Measurements from ENCODE around the gene CFD. TPM values are rescaled to one million over a fixed set of nuclear protein-coding genes. Genes with fewer than 3 reads are reported as not detected.

The CFD gene
- 100 to 1,000 TPM in 1 of 2 donors, 10 to 100 TPM in 1; 90.8 to 185 TPM for total RNA-seq
- 100 to 1,000 TPM in 1 of 2 donors, 10 to 100 TPM in 1; 97.2 to 227 TPM for polyA plus RNA-seq
- long read RNA-seq, donor 1, transcript CFD-201 (5 exons, 1,201 nt): major isoform, 13 of 22 reads
- long read RNA-seq, donor 1, partial matches to known transcripts: 9 of 22 reads
- long read RNA-seq, donor 1, other reads (novel, unspliced or antisense): 0 of 22 reads
- long read RNA-seq, donor 2, transcript CFD-201 (5 exons, 1,201 nt): major isoform, 20 of 20 reads
- long read RNA-seq, donor 2, partial matches to known transcripts: 0 of 20 reads
- long read RNA-seq, donor 2, other reads (novel, unspliced or antisense): 0 of 20 reads
- long read RNA-seq, donor 3, transcript CFD-201 (5 exons, 1,201 nt): major isoform, 13 of 21 reads
- long read RNA-seq, donor 3, partial matches to known transcripts: 8 of 21 reads
- long read RNA-seq, donor 3, other reads (novel, unspliced or antisense): 0 of 21 reads
- long read RNA-seq, donor 4, partial matches to known transcripts: 0 of 1 reads
- long read RNA-seq, donor 4, other reads (novel, unspliced or antisense): 0 of 1 reads
- long read RNA-seq, donor 5, transcript CFD-201 (5 exons, 1,201 nt): major isoform, 11 of 12 reads
- long read RNA-seq, donor 5, partial matches to known transcripts: 0 of 12 reads
- long read RNA-seq, donor 5, other reads (novel, unspliced or antisense): 0 of 12 reads

GRCh38 chr19:858868-859843 lies at the start of gene CFD:
Gene CFD, plus strand, starts transcription at chr19:859664. Its CDS starts 26 bp downstream, at chr19:859690.
- Histone ChIP-seq H3K9me3 (ENCODE audit: control insufficient read depth in 4 of 4, insufficient read depth in 3 of 4, low read length in 3 of 4) (no peaks in the 10 kb centered on the region), H3K27ac (ENCODE audit: low read depth in 1 of 2, low read length in 1 of 2) (peak within 1 kb of the TSS; percentile 22 to 55), H3K9ac (ENCODE audit: insufficient read depth in 1 of 2, low read length in 2 of 2) (no peak within 1 kb of the TSS), H3K36me3 (ENCODE audit: control insufficient read depth in 4 of 4, insufficient read depth in 4 of 4, low read length in 4 of 4) (no peaks in the 10 kb centered on the region), H3K4me3 (no peak within 1 kb of the TSS), H3K27me3 (ENCODE audit: control insufficient read depth in 3 of 3, insufficient read depth in 3 of 3, low read length in 2 of 3) (peaks cover 0 to 12% (median 0%) of the 10 kb centered on the region in 3 donors), H3K4me1 (ENCODE audit: control insufficient read depth in 5 of 5, insufficient read depth in 5 of 5, low read length in 5 of 5) (peaks cover 0 to 13% (median 9%) of the 10 kb centered on the region in 5 donors)
- no peak for ATAC-seq (ENCODE audit: insufficient read depth, low FRiP score)
- DNase-seq: peak in 2 of 3 donors; percentile 40 to 67
- 19 to 39% methylated on average over 21 to 24 of the region's 24 CpGs for WGBS, 2 donors
- TF ChIP-seq CTCF (IDR thresholded peaks at IDR 0.05; ENCODE audit: control extremely low read depth, extremely low read depth): no peak

- Histone ChIP-seq H3K4me3 (no peak overlapping the region), H3K27me3 (ENCODE audit: control insufficient read depth in 3 of 3, insufficient read depth in 3 of 3, low read length in 2 of 3) (no peaks in the 10 kb centered on the region), H3K9ac (ENCODE audit: insufficient read depth in 1 of 2, low read length in 2 of 2) (no peak overlapping the region), H3K36me3 (ENCODE audit: control insufficient read depth in 4 of 4, insufficient read depth in 4 of 4, low read length in 4 of 4) (peaks cover 28 to 71% (median 48%) of the 10 kb centered on the region in 4 donors), H3K9me3 (ENCODE audit: control insufficient read depth in 4 of 4, insufficient read depth in 3 of 4, low read length in 3 of 4) (no peaks in the 10 kb centered on the region), H3K27ac (ENCODE audit: low read depth in 1 of 2, low read length in 1 of 2) (no peak overlapping the region), H3K4me1 (ENCODE audit: control insufficient read depth in 5 of 5, insufficient read depth in 5 of 5, low read length in 5 of 5) (peaks cover 0 to 2% (median 0%) of the 10 kb centered on the region in 5 donors)
- TF ChIP-seq CTCF (IDR thresholded peaks at IDR 0.05; ENCODE audit: control extremely low read depth, extremely low read depth): no peak
- DNase-seq (no peak), ATAC-seq (ENCODE audit: insufficient read depth, low FRiP score) (no peak)
- WGBS, 2 donors: 80 to 89% methylated on average over 30 of the region's 30 CpGs
These were observed 49.2 kb upstream of the CFD start for GRCh38 chr19:810077-810855.

GRCh38 chr19:810883-811489 lies 48.5 kb upstream of the CFD start:
- Histone ChIP-seq H3K9me3 (ENCODE audit: control insufficient read depth in 4 of 4, insufficient read depth in 3 of 4, low read length in 3 of 4) (no peaks in the 10 kb centered on the region), H3K27me3 (ENCODE audit: control insufficient read depth in 3 of 3, insufficient read depth in 3 of 3, low read length in 2 of 3) (no peaks in the 10 kb centered on the region), H3K9ac (ENCODE audit: insufficient read depth in 1 of 2, low read length in 2 of 2) (no peak overlapping the region), H3K36me3 (ENCODE audit: control insufficient read depth in 4 of 4, insufficient read depth in 4 of 4, low read length in 4 of 4) (peaks cover 24 to 64% (median 41%) of the 10 kb centered on the region in 4 donors), H3K27ac (ENCODE audit: low read depth in 1 of 2, low read length in 1 of 2) (no peak overlapping the region), H3K4me1 (ENCODE audit: control insufficient read depth in 5 of 5, insufficient read depth in 5 of 5, low read length in 5 of 5) (no peaks in the 10 kb centered on the region), H3K4me3 (no peak overlapping the region)
- DNase-seq (no peak), ATAC-seq (ENCODE audit: insufficient read depth, low FRiP score) (no peak)
- TF ChIP-seq CTCF (IDR thresholded peaks at IDR 0.05; ENCODE audit: control extremely low read depth, extremely low read depth): no peak
- WGBS, 2 donors: 86 to 87% methylated on average over 22 to 25 of the region's 25 CpGs
